NCI-H2227 (cell line): ENCODE data around the gene PRSS38.

ENCODE experiments used
- DNase-seq: peaks from one replicate; lab custom pipeline; 2025; ENCODE audit not compliant: unreplicated experiment; lab: John Stamatoyannopoulos, UW

The PRSS38 gene

DNA sequence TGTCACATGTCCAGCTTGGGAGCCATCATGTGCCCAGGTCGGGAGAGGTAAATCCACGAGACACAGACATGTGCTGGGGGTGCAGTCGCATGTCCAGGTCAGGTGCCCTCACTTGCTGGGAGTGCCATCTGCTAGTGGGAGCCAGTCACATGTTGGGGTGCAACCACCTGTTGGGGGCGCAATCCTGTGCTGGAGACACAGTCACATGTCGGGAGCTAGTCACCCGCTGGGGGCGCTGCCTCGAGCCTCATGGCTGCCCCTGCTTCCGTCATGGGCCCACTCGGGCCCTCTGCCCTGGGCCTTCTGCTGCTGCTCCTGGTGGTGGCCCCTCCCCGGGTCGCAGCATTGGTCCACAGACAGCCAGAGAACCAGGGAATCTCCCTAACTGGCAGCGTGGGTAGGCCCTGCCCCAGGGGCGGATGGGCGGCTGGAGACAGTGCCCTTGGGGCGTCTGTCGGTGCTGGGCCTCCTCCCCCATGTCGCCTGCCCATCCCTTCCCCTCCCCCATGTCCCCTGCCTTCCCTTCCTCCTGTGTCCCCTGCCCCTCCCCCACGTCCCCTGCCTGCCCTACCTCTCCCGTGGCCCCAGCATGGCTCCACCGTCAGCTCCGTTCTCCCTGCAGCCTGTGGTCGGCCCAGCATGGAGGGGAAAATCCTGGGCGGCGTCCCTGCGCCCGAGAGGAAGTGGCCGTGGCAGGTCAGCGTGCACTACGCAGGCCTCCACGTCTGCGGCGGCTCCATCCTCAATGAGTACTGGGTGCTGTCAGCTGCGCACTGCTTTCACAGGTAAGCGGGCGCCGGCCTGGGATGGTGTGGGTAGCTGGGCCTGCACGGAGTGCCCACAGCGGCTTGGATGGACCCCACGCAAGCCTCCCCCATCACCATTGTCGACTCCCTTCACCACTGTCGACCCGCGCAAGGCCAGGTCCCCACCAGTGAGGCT is at the start of gene PRSS38:
TSS of gene PRSS38 (plus strand) at position 208 of the 942 bp plus-strand sequence. CDS start at position 250, 42 bp downstream.
- DNase-seq = no peak

DNA sequence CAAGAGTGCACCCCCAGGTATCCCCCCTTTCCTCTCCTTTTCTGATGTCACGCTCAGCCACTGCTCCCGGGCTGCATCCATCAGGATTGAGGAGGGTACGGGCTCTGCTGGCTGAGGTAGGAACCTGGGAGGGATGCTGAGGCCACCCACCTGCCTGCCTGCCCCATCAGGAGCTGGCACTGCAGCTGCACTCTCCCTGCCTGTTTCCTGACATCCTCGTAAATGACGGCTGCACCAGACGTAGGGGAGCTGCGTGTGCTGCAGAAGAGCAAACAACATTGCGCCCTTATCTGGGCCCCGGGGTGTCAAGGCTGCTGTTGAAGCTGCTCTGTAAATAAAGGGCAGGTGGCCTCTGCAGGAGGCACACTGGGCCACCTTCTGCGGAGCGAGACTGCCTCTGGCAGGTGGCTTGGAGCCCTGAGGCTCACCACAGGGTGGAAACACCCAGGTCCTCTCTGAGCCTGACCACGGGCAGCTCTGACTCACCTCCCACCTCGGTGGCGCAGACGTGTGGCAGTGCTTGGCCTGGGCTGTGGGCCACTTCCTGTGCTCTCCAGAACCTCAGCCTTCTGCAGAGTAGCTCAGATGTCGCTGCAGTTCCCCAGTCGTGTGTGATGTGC is 49.4 kb upstream of the PRSS38 start:
- no peak for DNase-seq

DNA sequence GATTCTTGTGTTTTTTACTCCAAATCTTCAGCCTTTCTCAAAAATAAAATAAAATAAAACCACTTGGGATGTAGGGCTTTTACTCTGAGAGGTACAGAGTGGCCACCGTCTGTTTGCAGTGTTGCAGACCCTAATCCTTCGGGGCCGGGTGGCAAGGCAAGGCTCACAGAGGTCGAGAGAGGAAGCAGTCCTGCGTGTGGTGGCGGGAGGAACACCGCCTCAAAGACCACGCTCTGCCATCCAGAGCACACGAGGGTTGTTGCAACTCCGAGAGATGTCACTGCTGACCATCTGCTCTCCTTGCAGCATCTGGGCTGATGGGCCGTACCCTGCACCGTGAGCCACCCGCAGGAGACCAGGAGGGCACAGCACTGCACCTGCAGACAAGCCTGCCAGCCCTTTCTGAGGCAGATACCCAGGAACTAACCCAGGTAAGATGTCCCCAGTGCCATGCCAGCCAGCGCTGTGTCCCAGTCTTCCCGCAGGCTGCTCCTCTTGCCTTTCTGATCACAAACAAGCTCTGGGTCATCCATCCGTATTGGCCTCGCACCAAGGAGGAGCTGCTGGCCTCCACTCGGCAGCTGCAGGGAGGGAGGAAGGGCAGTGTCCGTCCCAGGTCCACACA is 48.7 kb upstream of the PRSS38 start:
- no peak for DNase-seq

DNA sequence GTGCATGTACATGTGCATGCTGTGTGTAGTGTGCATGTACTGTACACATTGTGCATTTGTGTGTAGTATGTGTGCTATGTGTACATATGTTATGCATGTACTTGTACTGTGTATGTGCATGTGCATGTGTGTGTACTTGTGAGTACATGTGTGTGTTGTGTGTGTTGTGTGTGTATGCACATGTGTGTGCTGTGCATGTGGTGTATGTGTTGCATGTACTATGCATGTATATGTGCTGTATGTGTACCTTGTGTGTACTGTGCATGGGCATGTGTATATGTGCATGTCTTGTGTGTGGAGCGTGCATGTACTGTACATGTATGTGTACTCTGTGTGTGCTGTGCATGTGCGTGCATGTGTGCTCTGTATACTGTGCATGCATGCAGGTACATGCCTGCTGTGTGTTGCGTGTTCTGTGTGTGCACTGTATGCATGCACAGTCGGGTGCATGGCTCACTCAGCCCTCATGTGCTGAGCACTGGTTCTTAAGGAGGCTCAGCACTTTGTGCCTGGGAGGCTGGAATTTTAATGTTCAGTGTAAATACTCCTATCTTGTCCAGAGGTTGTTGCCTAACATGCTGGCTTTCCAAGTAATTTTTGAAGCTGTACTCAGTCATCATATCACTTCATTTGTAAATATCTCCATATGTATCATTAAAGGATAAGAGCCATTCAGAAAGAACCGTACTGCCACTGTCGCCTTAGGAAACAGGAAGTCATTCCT is 47.9 kb upstream of the PRSS38 start:
- DNase-seq = no peak

DNA sequence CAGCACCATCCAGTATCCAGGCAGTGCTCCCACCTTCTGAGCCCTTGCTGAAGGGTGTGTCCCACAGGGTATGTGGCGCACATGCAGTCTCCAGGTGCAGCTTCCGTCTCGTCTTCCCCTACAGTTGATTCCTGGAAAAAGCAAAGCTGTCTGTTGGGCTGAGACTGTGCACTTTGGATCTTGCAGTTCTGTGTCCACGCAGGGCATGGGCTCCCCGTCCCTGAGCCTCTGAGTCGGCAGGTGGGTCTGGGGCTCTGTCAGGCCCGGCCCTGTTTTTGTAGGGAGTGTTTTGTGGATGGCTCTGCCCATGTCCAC is 47.4 kb upstream of the PRSS38 start:
- no peak for DNase-seq

DNA sequence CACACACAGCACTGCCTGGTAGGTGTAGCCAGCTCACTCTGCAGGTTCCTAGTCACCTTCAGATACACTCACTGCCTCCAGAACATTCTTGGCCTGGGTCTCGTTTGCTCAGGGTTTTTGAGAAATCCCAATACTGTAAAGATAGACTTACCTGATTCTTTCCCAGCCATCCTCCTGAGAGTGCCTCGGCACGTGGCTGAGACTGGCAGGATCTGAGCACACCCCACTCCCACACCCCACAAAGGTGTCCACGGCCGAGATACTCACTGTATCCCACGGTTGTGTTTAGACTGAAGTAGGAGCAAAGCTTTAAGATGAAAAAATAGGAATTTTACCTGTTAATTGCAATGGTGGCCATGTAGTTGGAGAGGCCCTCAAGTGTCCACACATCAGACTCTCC is 46.8 kb upstream of the PRSS38 start:
- DNase-seq = no peak

DNA sequence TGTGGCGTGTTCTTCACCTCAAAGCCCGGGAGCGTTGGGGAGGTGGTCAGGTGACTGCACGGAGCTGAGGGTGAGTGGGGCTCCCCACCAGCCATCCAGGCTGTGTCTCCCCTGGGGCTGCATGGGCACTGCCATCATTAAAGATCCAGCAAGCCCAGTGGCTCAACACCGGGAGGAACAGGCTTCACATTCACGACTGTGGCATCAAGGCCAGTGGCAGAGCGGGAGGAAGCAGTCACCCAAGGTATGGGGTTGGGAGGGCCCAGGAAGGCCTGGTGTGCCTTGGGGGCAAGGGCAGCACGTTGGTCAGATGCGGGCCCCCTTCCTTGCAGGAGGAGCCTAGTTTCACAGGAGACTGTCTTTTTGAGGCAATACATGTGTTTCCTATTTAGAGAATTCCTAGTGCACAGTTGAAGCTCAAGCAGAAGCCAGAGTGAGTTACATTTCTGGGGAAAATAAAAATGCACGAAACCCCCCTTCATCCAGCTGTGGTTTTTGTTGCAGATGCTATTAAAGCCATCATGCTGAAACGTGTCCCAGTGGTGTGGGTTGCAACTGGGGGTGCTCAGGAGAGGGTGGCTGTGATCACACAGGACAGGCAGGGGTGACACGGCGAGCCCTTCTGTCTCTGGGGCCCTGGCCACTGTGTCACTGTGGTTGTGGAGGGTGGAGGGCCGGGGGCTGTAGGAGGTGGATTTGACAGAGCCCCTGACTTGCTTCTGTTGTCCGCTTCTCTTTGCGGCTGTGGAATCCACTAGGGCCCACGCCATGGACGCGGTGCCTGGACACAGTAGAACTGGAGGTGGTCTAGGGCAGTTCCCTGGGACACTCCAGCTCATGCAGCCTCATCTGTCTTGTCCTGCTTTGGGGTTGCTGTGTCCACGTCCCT is 46.2 kb upstream of the PRSS38 start:
- DNase-seq = no peak

DNA sequence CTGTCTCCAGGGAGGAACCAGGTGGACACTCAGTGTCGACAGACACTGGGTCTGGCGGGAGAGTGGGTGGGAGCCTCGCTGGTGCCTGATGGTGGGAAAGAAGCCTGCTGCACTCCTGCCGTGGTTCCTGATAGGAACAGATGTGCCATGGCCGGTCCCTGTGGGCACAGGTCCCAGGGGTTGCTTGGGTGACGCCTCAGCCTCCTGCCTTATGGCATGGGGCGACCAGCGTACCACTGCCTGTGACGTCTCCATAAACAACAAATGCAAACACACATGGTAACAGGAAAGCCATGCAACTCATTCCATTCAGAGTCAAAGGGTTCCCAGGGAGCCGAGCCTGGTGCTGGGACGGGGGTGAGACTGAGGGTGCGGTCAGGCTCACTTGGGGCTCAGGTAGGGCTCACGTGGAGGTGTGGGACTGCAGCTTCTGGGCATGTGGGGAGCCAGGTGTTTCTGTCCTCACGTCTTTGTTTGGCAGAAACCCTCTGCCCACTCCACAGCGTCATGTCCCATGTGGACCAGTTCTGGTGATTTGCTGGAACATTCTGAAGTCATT is 45.5 kb upstream of the PRSS38 start:
- DNase-seq = no peak

DNA sequence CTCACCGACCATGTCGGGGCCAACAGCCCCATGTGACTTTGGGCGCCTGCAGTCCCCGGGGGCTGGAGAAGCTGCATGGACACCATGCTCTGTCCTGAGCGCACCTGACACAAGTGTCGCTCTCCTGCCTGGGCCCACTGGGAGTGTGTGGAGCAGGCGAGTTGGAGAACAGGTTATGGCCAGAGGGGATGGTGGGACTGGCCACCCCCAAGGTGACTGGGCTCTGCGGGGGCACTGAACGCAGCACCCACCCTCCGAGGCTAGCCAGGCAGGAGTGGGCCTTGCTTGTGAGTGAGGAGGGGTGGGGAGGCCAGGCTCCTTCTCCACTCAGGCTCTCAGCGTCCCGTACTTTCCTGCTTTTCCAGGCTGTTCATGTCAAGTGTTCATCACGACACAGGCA is 44.7 kb upstream of the PRSS38 start:
- DNase-seq = no peak

DNA sequence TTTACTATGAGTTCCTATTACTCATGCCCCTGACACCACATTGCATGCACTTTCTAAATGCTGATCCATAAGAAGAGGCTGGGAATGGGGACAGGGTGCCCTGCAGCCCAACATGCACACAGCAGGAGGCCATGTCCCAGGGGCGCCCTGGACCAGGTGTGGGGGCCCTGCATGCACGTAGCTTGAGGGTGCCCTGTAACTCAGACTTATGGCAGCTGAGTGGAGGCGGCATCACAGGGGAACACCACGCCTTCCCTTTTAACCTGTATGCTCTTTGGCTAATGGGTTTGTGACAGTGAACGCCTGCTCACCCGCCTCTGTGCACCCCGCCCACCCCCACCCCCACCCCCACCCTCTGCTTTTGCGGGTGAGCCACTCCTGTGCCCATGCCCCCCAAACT is 44.1 kb upstream of the PRSS38 start:
- DNase-seq = no peak

DNA sequence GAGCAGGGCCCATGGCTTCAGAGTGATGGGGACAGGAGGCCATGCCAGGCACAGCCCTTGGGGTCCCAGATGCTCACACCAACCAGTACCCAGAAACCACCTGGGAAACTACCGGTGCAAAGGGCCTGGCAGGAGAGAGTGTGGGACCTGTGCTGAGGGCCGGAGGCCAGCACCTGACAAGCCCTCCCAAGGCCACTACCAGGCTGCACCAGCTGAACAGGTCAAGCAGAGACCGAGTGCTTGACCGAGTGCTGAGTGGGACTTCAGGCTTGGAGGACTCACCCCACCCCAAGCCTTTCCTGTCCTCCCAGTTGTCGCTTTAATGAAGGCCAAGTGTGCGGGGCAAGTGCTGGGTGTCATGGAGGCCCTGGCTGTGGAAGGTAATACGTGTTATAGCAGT is 43.7 kb upstream of the PRSS38 start:
- no peak for DNase-seq

DNA sequence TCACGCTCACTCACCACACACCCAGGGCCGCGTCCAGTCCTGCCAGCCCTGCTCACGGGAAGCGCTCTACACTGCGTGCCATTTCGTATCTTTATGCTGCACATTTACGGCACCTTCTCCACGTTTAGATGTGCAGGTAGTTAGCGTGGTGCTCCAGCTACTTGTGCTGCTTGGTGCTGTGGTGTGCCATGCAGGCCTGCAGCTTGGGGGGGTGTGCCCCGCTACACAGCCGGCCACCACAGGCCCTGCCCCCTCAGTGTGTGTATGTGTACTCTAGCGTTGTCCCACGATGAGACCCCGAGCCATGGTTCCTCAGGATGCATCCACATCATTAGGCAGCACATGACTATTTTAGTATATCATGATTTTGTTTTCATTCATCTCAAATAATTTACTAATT is 41.9 kb upstream of the PRSS38 start:
- DNase-seq = no peak

DNA sequence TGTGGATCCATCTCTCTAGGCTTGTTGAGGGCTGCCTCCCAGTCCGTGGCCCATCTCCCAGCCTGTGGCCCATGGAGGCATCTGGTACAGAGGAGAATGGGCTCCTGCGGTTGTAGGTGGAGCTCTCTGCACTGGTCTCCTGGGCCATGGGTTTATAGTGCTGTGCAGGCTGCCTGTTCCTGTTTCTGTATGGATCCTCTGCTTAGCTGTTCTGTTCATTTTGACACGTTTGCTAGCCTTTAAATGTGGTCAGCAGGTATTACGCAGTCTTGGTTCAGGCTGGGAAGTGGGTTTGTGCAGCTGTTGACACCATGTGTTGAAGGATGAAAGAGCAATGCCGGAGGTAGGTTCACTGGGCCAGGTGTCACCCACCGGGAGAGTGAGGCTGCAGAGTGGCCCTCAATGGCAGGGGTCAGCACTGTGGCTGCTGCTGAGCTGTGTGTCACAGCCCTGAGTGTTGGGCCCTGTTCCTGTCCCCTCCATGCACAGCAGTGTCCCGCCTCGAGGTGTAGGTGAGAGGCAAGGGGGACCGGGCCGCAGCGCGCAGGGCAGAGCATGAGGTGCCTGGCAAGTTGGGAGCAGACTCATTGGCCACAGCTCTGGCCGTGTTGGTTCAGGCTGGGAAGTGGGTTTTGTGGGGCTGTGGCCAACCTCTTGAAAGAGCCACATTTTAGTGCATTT is 41.3 kb upstream of the PRSS38 start:
- no peak for DNase-seq

DNA sequence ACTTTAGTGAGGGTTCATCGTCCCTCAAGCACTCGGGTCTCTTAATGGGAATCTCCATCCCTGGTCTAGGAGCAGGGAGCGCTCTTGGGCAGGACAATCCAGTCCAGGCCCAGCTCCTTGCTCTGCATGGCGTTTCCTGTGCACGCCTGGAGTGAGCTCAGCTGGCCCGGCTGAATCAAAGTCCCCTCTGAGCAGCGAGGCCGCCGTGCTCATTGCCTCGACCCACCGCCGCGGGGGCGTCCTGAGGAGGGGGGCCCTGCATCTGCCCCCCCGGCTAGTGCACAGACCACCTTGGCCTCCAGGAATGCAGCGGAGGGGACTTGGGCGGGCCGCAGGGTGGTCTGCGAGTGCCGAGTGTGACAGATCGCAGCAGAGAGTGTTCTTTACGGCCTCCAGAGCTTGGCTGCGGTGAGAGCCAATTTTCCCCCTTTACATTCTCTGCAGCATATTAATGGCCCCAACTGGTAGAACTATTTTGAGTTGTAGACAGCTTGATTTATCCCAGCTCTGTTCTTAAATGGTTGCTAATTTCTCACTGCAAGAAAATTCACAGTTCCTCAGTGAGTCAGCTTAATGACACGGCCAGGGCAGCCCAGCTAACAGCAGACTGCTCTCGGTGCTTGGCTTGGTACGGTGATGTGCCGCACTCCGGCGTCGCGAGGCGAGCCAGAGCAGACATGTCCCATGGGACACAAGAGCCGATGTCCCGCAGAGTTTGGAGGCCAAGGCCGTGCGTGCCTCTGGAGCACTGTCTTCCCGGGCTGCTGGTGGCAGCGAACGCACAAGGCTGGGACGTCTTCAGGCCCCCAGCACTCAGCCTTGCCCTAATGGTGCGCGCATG is 40.4 kb upstream of the PRSS38 start:
- DNase-seq = no peak

DNA sequence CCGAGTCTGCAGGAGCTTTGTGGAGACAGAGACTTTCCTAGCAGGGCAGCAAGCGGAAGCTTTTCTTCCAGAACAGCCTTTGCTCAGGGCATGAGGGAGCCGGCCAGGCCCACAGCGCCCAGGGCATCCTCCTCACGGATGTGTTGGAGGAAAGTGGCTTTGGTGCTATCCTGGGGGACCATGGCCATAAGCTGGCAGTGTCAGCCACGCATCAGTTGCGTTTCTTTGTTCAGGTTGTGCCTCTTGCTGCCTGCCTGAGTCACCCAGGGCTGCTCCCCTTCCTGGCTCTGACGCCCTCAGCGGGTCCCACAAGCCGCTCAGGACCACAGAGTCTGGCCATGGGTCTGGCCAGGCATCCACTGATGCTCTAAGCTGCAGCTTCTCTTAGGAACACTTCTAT is 39.6 kb upstream of the PRSS38 start:
- no peak for DNase-seq

DNA sequence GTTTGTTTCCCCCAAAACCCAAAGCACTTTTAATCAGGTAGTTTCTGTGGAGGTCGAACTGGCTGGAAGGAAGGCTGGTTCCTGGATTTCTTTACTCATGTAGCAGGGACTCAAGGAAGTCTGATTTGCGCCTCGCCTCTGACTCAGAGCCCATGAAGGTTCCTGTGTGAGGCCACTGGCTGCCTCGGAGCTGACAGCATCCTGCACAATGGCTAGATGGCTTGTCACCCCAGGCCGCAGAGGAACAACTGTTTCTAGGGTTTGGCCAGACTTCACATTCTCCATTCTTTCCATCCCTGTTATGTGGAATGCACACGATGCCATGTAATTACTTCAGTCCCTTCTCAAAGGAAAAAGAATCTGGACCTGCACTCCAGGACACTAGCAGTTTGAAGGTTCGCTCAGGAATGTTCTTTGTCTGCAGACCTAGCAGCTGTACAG is 39.1 kb upstream of the PRSS38 start:
- no peak for DNase-seq

DNA sequence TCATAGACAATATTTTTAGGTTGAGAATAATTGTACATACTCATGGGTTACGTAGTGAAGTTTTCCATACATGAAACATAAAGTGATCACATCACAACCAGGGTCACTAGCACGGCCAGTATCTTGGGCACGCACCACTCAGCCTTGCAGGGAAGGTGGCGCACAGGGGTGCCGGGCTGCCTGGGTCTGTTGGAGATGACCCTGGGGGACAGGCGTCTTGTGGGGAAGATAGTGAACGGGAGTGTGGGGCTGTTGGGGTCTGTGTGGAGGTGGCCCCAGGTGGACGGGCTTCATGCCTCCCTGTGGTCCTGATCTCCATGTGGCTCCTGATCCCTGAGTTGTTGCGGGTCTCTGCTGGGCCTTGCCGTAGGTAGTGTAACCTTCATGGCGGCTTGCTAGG is 38.3 kb upstream of the PRSS38 start:
- DNase-seq = no peak

DNA sequence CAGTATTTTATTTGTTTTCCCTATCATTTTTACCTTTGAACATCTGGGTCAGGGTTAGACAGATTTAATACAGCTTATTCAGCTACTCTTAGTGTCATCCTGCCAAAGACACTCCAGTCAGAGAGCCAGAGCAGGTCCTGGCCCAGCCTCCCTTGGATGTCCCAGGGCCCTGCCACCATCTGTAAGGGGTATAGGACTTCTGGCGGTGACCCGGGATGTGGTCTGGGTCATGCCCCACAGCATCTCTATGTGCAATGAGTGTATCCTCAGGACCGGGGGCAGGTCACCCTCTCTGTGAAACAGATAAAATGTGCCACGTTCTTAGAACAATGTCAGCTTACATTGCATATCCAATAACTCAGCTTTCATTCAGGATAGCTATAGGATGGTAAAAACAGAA is 37.8 kb upstream of the PRSS38 start:
- DNase-seq = no peak
